Endothelial cell of umbilical vein (primary cell): Measurements from ENCODE around the gene GTSE1.

Experiments
- EZH2 ChIP-seq: IDR thresholded peaks from 2 replicates; pipeline ENCODE4 v1.6.1; 2012; ENCODE audit warnings: borderline replicate concordance, low read depth, mild to moderate bottlenecking, moderate library complexity, low read length, inconsistent platforms; ENCODE audit not compliant: severe bottlenecking
- FOS ChIP-seq: IDR thresholded peaks from 2 replicates; pipeline ENCODE4 v1.6.1; 2011; ENCODE audit warnings: mild to moderate bottlenecking, low read length, moderate library complexity, borderline replicate concordance; ENCODE audit not compliant: insufficient read depth
- GATA2 ChIP-seq: IDR thresholded peaks from 2 replicates; pipeline ENCODE4 v1.7.0; 2011; ENCODE audit warnings: low read depth, mild to moderate bottlenecking, moderate library complexity, mixed read lengths, low read length; ENCODE audit not compliant: insufficient read length, insufficient read depth
- JUN ChIP-seq: IDR thresholded peaks from 2 replicates; pipeline ENCODE4 v1.6.1; 2011; ENCODE audit warnings: borderline replicate concordance, low read depth; ENCODE audit not compliant: insufficient read length, insufficient read depth
- POLR2A ChIP-seq: IDR thresholded peaks from 2 replicates; pipeline ENCODE4 v1.6.1; 2012; ENCODE audit warnings: low read depth, mild to moderate bottlenecking, control low read depth, low read length
- POLR2AphosphoS5 ChIP-seq: IDR thresholded peaks from 2 replicates; pipeline ENCODE4 v1.6.1; 2012; ENCODE audit warnings: low read depth, mild to moderate bottlenecking, control low read depth, low read length, moderate library complexity; ENCODE audit not compliant: insufficient read depth
- TF ChIP-seq, protein P1 (sequence below), 2 donors: IDR thresholded peaks; 1 replicate in 1 of 2; 2 replicates in 1 of 2; pipeline ENCODE4 v1.5.1; 2011; ENCODE audit warnings: low read length in 2 of 2, mild to moderate bottlenecking in 2 of 2, moderate library complexity in 2 of 2, control low read depth in 1 of 2, inconsistent platforms in 1 of 2, low read depth in 1 of 2; ENCODE audit not compliant: insufficient read depth in 1 of 2; ENCODE audit errors: extremely low read depth in 1 of 2
- TF ChIP-seq, protein P2 (sequence below): IDR thresholded peaks from 2 replicates; pipeline ENCODE4 v1.6.1; 2011; ENCODE audit not compliant: insufficient read depth, insufficient read length

DNA sequence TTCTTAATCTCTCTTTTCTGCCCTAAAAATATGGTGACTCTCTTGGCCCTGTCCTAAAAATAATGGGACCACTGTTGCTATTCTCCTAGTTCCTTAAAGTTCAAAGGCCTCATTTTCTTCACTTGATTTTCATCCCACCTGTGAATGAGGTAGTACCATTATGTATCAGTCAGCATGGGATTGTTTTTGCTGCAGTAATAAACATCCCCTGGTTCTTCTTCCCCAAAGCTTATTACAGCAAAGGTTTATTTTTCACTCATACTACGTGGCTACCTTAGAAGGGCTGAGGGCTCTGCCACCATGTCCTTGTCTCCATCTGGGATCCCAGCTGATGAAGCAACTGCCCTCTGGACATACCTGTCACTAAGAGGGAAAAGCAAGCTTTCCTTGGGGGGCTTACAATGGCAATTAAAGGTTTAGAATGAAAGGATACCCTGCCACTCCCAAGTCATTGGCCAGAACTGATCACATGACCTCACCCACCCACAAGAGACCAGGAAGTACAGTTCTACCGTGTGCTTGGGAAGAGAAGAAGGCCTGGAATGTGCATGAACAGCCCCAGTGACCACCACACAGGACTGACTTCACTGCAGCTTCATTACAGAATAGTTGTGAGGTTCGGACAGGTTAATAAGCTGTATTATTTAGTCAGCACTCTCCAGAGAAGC is 21.1 kb upstream of the GTSE1 start:
- TF ChIP-seq, protein P1, sequence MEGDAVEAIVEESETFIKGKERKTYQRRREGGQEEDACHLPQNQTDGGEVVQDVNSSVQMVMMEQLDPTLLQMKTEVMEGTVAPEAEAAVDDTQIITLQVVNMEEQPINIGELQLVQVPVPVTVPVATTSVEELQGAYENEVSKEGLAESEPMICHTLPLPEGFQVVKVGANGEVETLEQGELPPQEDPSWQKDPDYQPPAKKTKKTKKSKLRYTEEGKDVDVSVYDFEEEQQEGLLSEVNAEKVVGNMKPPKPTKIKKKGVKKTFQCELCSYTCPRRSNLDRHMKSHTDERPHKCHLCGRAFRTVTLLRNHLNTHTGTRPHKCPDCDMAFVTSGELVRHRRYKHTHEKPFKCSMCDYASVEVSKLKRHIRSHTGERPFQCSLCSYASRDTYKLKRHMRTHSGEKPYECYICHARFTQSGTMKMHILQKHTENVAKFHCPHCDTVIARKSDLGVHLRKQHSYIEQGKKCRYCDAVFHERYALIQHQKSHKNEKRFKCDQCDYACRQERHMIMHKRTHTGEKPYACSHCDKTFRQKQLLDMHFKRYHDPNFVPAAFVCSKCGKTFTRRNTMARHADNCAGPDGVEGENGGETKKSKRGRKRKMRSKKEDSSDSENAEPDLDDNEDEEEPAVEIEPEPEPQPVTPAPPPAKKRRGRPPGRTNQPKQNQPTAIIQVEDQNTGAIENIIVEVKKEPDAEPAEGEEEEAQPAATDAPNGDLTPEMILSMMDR (IDR thresholded peaks at IDR 0.05; ENCODE audit: extremely low read depth in 1 of 2, insufficient read depth in 1 of 2, low read depth in 1 of 2, low read length in 2 of 2) = no peak
- TF ChIP-seq POLR2A (no peak), GATA2 (no peak), JUN (no peak), POLR2AphosphoS5 (no peak), EZH2 (no peak), FOS (no peak)
- TF ChIP-seq, protein P2, sequence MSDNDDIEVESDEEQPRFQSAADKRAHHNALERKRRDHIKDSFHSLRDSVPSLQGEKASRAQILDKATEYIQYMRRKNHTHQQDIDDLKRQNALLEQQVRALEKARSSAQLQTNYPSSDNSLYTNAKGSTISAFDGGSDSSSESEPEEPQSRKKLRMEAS = no peak
